KMS-11 (cell line): ENCODE measurements around the gene PRRC2B.

ENCODE experiments used
- H2AFZ ChIP-seq: fragments of 200-600 bp; sonication (generic); 2 replicates; pipeline ENCODE4 v1.6.1; 2016; ENCODE audit warnings: antibody characterized with exemption, mixed run types, low read depth
- H3K27ac ChIP-seq: fragments of 200-600 bp; sonication (generic); 2 replicates; pipeline ENCODE4 v1.6.1; 2016; ENCODE audit warnings: mild to moderate bottlenecking, mixed run types
- H3K27me3 ChIP-seq: fragments of 200-600 bp; sonication (generic); 2 replicates; pipeline ENCODE4 v1.6.1; 2017; ENCODE audit warnings: mild to moderate bottlenecking, low read depth, mixed run types, moderate library complexity; ENCODE audit not compliant: insufficient read depth
- H3K36me3 ChIP-seq: fragments of 200-600 bp; sonication (generic); 2 replicates; pipeline ENCODE4 v1.6.1; 2017; ENCODE audit warnings: mild to moderate bottlenecking, mixed run types; ENCODE audit not compliant: insufficient read depth
- H3K4me1 ChIP-seq: fragments of 200-600 bp; sonication (generic); 2 replicates; pipeline ENCODE4 v1.6.1; 2016; ENCODE audit warnings: mild to moderate bottlenecking, low read depth, mixed run types; ENCODE audit not compliant: poor library complexity, severe bottlenecking
- H3K4me2 ChIP-seq: fragments of 200-600 bp; sonication (generic); 2 replicates; pipeline ENCODE4 v1.7.0; 2016; ENCODE audit warnings: mild to moderate bottlenecking, mixed run types
- H3K4me3 ChIP-seq: fragments of 200-600 bp; sonication (generic); IDR thresholded peaks from 2 replicates; pipeline ENCODE4 v1.6.1; 2017; ENCODE audit warnings: low read depth, low read length, mixed read lengths; ENCODE audit not compliant: insufficient read depth
- H3K79me2 ChIP-seq: fragments of 200-600 bp; sonication (generic); 2 replicates; pipeline ENCODE4 v1.6.1; 2016; ENCODE audit warnings: low read depth, mixed run types; ENCODE audit not compliant: insufficient read depth
- H3K9ac ChIP-seq: fragments of 200-600 bp; sonication (generic); 2 replicates; pipeline ENCODE4 v1.6.1; 2016; ENCODE audit warnings: mild to moderate bottlenecking, mixed run types
- H4K20me1 ChIP-seq: fragments of 200-600 bp; sonication (generic); 2 replicates; pipeline ENCODE4 v1.6.1; 2016; ENCODE audit warnings: mild to moderate bottlenecking, mixed run types; ENCODE audit not compliant: insufficient read depth
- CTCF ChIP-seq: fragments of 200-600 bp; sonication (generic); conservative IDR thresholded peaks from 2 replicates; pipeline ENCODE4 v1.6.1; 2017; ENCODE audit warnings: low read depth, mild to moderate bottlenecking, antibody characterized with exemption, low read length, moderate library complexity, mixed read lengths

The PRRC2B gene

GRCh38 chr9:131491001-131491710 is 97.3 kb downstream of the PRRC2B start:
- no peaks in the 10 kb centered on the region for H3K27me3 ChIP-seq
- H3K4me2 ChIP-seq, result no peak overlapping the region
- TF ChIP-seq CTCF, result no peak
- no peaks in the 10 kb centered on the region for H3K4me1 ChIP-seq
- no peak overlapping the region for H2AFZ ChIP-seq
- H4K20me1 ChIP-seq, result no peaks in the 10 kb centered on the region
- H3K79me2 ChIP-seq, result no peaks in the 10 kb centered on the region
- no peak overlapping the region for H3K27ac ChIP-seq
- H3K9ac ChIP-seq, result no peak overlapping the region
- peaks cover 7% of the 10 kb centered on the region; the same call in 1 of the 2 replicates for H3K36me3 ChIP-seq
- H3K4me3 ChIP-seq, result no peak overlapping the region

GRCh38 chr9:131492070-131492469 is 98.2 kb downstream of the PRRC2B start:
- no peak overlapping the region for H3K27ac ChIP-seq
- H3K4me1 ChIP-seq, result peaks cover 3% of the 10 kb centered on the region
- peaks cover 7% of the 10 kb centered on the region; the same call in 1 of the 2 replicates for H3K36me3 ChIP-seq
- H3K4me2 ChIP-seq, result no peak overlapping the region
- no peak overlapping the region for H2AFZ ChIP-seq
- H3K27me3 ChIP-seq, result no peaks in the 10 kb centered on the region
- TF ChIP-seq CTCF, result no peak
- H3K4me3 ChIP-seq, result no peak overlapping the region
- no peaks in the 10 kb centered on the region for H3K79me2 ChIP-seq
- H4K20me1 ChIP-seq, result no peaks in the 10 kb centered on the region
- no peak overlapping the region for H3K9ac ChIP-seq

GRCh38 chr9:131494296-131494870 is 100.5 kb downstream of the PRRC2B start:
- H3K36me3 ChIP-seq, result peaks cover 10% of the 10 kb centered on the region; the same call in 1 of the 2 replicates
- H3K27ac ChIP-seq, result no peak overlapping the region
- no peak for TF ChIP-seq CTCF
- no peak overlapping the region for H3K4me3 ChIP-seq
- no peaks in the 10 kb centered on the region for H4K20me1 ChIP-seq
- no peaks in the 10 kb centered on the region for H3K27me3 ChIP-seq
- peaks cover 6% of the 10 kb centered on the region; the same call in 1 of the 2 replicates for H3K79me2 ChIP-seq
- H3K9ac ChIP-seq, result no peak overlapping the region
- H3K4me2 ChIP-seq, result no peak overlapping the region
- no peak overlapping the region for H2AFZ ChIP-seq
- peaks cover 26% of the 10 kb centered on the region for H3K4me1 ChIP-seq

GRCh38 chr9:131495785-131496184 is 101.9 kb downstream of the PRRC2B start:
- no peaks in the 10 kb centered on the region for H4K20me1 ChIP-seq

More at GRCh38 chr9:131495785-131496184, 101.9 kb downstream of the PRRC2B start:
- peaks cover 6% of the 10 kb centered on the region; the same call in 1 of the 2 replicates for H3K79me2 ChIP-seq
- H3K27me3 ChIP-seq, result no peaks in the 10 kb centered on the region
- peaks cover 40% of the 10 kb centered on the region for H3K4me1 ChIP-seq
- no peak for TF ChIP-seq CTCF
- H3K36me3 ChIP-seq, result peaks cover 6% of the 10 kb centered on the region; the same call in 1 of the 2 replicates
- no peak overlapping the region for H3K27ac ChIP-seq
- no peak overlapping the region for H3K4me2 ChIP-seq
- no peak overlapping the region for H3K4me3 ChIP-seq
- H2AFZ ChIP-seq, result no peak overlapping the region
- no peak overlapping the region for H3K9ac ChIP-seq
